ENCODE results near the gene MRPS17. TPM values are rescaled to one million over a fixed set of nuclear protein-coding genes. Genes with fewer than 3 reads are reported as not detected.
"Not testable (repeated sequence)": the region's sequence is repeated elsewhere in the genome, so short reads cannot be mapped to it uniquely, and the experiment has no call there.

Gene MRPS17
- total RNA-seq (2014; rRNA removed; shearing (Covaris generic)): 22.1 and 25.7 TPM in 2 replicates

DNA sequence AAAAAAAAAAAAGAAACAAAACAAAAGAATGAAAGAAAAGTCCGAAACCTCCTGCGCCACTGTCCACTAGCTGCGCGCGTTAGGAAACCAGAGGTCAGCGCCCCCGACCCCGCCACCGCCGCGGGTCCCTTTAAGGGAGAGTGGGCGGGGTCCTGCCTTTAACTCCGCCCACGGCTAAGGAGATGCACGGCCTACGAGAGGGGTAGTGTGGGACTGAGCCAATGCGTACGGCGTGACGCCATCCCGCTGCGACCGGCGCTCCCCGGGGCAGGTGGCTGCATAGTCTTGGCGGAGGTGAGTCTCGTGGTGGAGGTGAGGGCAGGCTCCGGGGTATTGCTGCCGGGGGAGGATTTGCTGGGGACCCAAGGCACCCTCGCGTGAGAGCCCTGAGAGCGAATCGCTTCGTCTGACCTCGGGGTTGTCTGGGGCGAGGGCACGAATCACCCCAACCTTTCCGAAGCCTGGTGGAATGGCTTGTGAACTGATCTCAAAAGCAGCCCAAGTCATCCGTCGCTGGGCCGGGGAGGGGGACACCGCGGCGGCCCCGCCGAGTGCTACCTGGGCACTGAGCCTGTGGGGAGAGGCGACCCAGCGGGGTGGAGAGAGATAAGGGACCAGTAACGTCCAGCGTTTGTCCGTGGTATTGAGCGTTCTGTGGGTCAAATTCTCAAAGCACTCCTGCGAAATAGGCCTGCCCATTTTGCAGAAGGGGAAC is at the start of gene MRPS17:
Gene MRPS17, plus strand, starts transcription at position 241 of the 715 bp plus-strand sequence. CDS start 1,319 bp downstream, outside the sequence.
- H3K4me3 ChIP-seq (ENCODE audit: insufficient read depth, low read depth, low read length): peak within 1 kb of the TSS; percentile 89
- peaks cover 13% of the 10 kb centered on the region for H3K36me3 ChIP-seq (replicated peaks; ENCODE audit: control insufficient read depth, insufficient read depth, low read length)
- peak; percentile 97 for DNase-seq
- H3K27me3 ChIP-seq (ENCODE audit: control insufficient read depth, insufficient read depth, low read length): no peaks in the 10 kb centered on the region

DNA sequence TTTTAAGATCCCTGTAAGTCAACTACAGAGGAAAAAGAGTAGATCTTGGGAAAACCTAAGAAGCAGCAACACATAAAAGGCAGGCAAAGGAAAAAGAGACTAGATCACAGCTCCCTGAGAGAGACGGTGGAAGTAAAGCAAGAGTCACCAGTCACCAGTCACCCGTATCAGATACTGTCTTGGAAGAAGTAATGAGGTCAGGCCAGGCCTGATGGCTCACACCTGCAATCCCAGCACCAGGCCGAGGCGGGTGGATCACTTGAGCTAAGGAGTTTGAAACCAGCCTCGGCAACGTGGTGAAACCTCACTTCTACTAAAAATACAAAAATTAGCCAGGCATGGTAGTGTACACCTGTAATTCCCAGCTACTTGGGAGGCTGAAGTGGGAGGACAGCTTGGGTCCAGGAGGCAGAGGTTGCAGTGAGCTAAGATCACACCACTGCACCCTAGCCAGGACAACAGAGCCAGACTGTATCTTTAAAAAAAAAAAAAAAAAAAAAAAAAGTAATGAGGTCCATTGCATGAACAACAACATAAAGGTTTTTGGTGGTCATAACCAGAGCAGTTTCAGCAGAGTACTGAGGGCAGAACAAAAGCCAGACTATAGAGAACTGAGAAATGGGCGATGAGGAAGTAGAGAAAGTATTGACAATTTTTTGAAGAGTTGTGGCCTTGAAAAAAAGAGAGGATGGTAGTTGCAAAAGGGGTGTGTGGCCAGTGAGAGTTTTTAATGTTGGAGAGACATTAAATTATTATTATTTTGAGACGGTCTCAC is 47.5 kb upstream of the MRPS17 start:
- Histone ChIP-seq H3K4me3 (ENCODE audit: insufficient read depth, low read depth, low read length) (no peak overlapping the region), H3K36me3 (replicated peaks; ENCODE audit: control insufficient read depth, insufficient read depth, low read length) (no peaks in the 10 kb centered on the region), H3K27me3 (ENCODE audit: control insufficient read depth, insufficient read depth, low read length) (no peaks in the 10 kb centered on the region)
- DNase-seq: no peak

DNA sequence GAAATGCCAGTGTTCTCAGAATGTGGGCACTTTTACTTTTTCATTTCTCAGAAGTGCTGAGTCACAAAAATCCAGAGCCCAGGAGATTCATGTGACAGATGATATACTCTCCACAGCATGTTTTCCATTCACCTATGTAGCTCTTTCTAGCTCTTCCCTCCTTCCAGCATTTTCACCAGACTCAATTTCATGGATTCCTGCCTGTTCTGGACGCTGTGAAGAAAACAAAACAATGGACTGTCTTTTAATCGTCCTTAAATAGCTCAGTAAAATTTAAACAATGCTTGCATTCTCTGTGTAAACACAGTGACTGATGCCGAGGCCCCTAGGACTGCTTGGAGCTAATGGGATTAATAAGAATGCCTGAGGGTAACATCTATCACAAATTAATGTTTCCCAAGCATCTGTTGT is 38.9 kb upstream of the MRPS17 start:
- no peaks in the 10 kb centered on the region for H3K27me3 ChIP-seq (ENCODE audit: control insufficient read depth, insufficient read depth, low read length)
- H3K4me3 ChIP-seq (ENCODE audit: insufficient read depth, low read depth, low read length): no peak overlapping the region
- no peaks in the 10 kb centered on the region for H3K36me3 ChIP-seq (replicated peaks; ENCODE audit: control insufficient read depth, insufficient read depth, low read length)
- DNase-seq: no peak

DNA sequence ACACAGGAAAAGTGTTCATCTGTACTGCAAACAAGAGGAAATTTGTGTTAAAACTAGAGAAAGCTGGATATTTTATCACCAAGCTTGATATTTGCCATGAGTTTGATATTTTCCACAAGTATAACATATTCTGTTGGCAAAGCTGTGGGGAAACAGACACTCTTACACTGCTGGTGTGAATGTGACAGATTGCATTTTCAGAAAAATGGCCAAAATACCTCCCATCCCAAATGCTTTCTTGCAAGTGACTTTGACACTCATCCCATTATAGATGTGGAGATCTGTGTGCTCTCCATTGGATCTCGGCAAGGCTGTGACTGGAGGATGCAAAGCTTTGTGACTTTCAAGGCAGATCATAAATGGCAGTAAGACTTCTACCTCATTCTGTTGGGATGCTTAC is 33.9 kb upstream of the MRPS17 start:
- Histone ChIP-seq H3K27me3 (ENCODE audit: control insufficient read depth, insufficient read depth, low read length) (no peaks in the 10 kb centered on the region), H3K4me3 (ENCODE audit: insufficient read depth, low read depth, low read length) (no peak overlapping the region), H3K36me3 (replicated peaks; ENCODE audit: control insufficient read depth, insufficient read depth, low read length) (no peaks in the 10 kb centered on the region)
- no peak for DNase-seq

DNA sequence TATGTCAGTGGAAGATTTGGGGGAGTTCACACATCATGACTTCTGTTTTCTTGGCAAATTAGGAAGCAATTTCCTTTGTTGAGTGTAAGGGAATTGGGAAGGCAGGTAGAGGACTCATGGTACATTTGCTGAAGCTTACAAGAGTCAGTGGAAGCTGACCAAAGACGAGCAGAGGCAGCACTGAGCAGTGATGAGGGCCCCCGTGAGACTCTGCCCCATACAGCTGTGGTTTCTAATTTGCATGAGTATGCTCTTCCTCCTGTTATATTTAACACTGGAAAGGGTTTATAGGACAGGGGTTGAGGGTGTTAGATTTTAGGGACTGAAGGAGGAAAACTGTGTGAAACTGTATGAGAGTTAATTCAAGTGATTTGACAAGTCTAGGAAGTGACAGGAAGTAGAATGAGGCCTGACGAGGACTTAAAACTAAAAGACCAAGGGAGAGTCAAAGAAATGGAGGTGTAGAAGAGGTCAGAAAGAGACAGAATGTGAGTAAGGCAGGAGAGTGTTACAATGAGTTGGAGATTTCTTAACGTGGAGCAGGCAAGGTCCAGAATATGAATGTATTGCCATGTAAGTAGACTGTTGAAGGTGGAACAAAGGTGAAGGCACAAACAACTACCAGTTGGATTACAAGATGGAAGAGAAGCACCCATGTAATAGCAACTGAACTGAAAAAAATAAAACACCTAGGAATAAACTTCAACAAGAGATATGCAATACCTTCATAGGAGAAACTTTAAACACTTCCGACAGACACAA is 23.5 kb upstream of the MRPS17 start:
- no peak for DNase-seq
- Histone ChIP-seq H3K4me3 (ENCODE audit: insufficient read depth, low read depth, low read length) (no peak overlapping the region), H3K36me3 (replicated peaks; ENCODE audit: control insufficient read depth, insufficient read depth, low read length) (no peaks in the 10 kb centered on the region), H3K27me3 (ENCODE audit: control insufficient read depth, insufficient read depth, low read length) (no peaks in the 10 kb centered on the region)

DNA sequence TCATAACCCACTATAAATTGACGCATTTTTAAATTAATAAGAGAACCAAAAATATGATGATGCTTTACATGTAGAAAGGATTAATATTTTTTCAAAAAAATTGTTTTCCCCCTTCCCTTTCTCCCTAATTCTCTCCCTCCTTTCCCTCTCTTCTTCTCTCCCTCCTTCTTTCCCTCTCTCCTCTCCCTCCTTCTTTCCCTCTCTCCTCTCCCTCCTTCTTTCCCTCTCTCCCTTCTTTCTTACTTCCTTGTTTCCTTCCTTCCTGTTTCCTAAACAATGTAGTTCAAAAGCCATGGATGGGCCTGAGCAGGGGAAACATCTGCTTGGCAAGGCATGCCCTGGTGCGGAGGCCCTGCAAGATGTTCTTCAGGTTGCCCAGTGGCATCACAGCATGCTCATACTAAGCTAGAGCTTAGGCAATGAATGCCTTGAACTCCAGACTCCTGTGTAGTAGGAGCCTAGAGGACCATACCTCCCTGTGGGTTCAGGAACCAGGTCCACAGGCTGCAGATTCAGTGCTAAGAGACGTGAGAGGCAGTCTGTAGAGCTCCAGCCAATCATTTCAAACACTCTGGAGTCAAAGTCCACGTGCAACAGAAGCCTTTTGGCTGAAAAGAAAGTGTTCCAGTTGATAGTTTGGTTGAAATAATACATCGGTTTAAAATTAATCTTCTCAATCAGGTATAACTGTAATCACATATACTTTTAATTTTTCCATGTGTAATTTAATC is 20.1 kb upstream of the MRPS17 start:
- Histone ChIP-seq H3K4me3 (ENCODE audit: insufficient read depth, low read depth, low read length) (no peak overlapping the region), H3K27me3 (ENCODE audit: control insufficient read depth, insufficient read depth, low read length) (no peaks in the 10 kb centered on the region), H3K36me3 (replicated peaks; ENCODE audit: control insufficient read depth, insufficient read depth, low read length) (no peaks in the 10 kb centered on the region)
- no peak for DNase-seq

- Histone ChIP-seq H3K4me3 (ENCODE audit: insufficient read depth, low read depth, low read length) (no peak overlapping the region), H3K36me3 (replicated peaks; ENCODE audit: control insufficient read depth, insufficient read depth, low read length) (no peaks in the 10 kb centered on the region), H3K27me3 (ENCODE audit: control insufficient read depth, insufficient read depth, low read length) (no peaks in the 10 kb centered on the region)
- DNase-seq: no peak
These were observed 12.1 kb upstream of the MRPS17 start for GRCh38 chr7:55939514-55940123.

DNA sequence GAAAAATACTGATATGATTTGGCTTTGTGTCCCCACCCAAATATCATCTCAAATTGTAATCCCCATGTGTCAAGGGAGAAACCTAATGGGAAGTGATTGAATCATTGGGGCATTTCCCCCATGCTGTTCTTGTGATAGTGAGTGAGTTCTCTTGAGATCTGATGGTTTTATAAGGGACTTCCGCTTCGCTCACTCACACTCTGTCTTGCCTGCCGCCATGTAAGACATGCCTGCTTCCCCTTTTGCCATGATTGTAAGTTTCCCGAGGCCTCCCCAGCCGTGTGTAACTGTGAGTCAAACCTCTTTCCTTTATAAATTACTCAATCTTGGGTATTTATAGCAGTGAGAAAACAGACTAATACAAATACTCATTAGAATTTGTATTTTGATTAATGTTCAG is 5.1 kb upstream of the MRPS17 start:
- DNase-seq: no peak
- Histone ChIP-seq H3K4me3 (ENCODE audit: insufficient read depth, low read depth, low read length) (no peak overlapping the region), H3K36me3 (replicated peaks; ENCODE audit: control insufficient read depth, insufficient read depth, low read length) (no peaks in the 10 kb centered on the region), H3K27me3 (ENCODE audit: control insufficient read depth, insufficient read depth, low read length) (no peaks in the 10 kb centered on the region)

DNA sequence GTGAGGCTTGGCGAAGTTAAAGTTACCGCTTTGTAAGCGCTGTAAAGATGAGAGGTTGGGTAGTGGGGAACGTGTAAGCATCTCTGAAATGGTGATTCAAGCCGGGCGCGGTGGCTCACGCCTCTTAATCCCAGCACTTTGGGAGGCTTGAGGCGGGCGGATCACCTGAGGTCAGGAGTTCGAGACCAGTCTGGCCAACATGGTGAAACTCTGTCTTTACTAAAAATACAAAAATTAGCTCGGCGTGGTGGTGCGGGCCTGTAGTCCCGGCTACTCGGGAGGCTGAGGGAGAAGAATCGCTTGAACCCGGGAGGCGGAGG is 635 bp downstream of the MRPS17 start:
- not testable (repeated sequence) for DNase-seq; H3K27me3 ChIP-seq (ENCODE audit: control insufficient read depth, insufficient read depth, low read length)
- Histone ChIP-seq H3K36me3 (replicated peaks; ENCODE audit: control insufficient read depth, insufficient read depth, low read length) (peaks cover 13% of the 10 kb centered on the region), H3K4me3 (ENCODE audit: insufficient read depth, low read depth, low read length) (peak overlapping the region; percentile 89)

- no peaks in the 10 kb centered on the region for H3K27me3 ChIP-seq (ENCODE audit: control insufficient read depth, insufficient read depth, low read length)
- H3K4me3 ChIP-seq (ENCODE audit: insufficient read depth, low read depth, low read length): no peak overlapping the region
- no peak for DNase-seq
- H3K36me3 ChIP-seq (replicated peaks; ENCODE audit: control insufficient read depth, insufficient read depth, low read length): peaks cover 13% of the 10 kb centered on the region
These were observed 2.2 kb downstream of the MRPS17 start for GRCh38 chr7:55953707-55954475.

DNA sequence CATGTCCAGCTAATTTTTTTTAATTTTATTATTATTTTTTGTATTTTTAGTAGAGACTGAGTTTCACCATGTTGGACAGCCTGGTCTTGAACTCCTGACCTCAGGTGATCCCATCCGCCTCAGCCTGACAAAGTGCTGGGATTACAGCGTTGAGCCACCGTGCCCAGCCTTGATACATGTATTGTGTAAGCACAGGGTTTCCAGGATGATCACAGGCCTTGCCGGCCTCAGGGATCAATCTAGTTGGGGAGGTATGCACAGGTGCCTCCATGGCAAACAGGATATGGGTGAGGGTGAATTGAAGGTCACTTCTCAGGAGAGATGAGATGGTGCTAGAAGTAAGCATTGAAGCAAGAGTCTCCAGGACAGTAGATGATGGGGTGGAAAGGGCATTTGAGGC is 5.5 kb downstream of the MRPS17 start:
- no peak for DNase-seq
- no peaks in the 10 kb centered on the region; the same call in 1 of the 2 replicates for H3K27me3 ChIP-seq (ENCODE audit: control insufficient read depth, insufficient read depth, low read length)
- H3K36me3 ChIP-seq (replicated peaks; ENCODE audit: control insufficient read depth, insufficient read depth, low read length): peaks cover 13% of the 10 kb centered on the region
- H3K4me3 ChIP-seq (ENCODE audit: insufficient read depth, low read depth, low read length): no peak overlapping the region

- H3K27me3 ChIP-seq (ENCODE audit: control insufficient read depth, insufficient read depth, low read length): peaks cover 2% of the 10 kb centered on the region
- no peak overlapping the region for H3K4me3 ChIP-seq (ENCODE audit: insufficient read depth, low read depth, low read length)
- no peaks in the 10 kb centered on the region for H3K36me3 ChIP-seq (replicated peaks; ENCODE audit: control insufficient read depth, insufficient read depth, low read length)
- no peak for DNase-seq
These were observed 10.3 kb downstream of the MRPS17 start for GRCh38 chr7:55962014-55962413.

DNA sequence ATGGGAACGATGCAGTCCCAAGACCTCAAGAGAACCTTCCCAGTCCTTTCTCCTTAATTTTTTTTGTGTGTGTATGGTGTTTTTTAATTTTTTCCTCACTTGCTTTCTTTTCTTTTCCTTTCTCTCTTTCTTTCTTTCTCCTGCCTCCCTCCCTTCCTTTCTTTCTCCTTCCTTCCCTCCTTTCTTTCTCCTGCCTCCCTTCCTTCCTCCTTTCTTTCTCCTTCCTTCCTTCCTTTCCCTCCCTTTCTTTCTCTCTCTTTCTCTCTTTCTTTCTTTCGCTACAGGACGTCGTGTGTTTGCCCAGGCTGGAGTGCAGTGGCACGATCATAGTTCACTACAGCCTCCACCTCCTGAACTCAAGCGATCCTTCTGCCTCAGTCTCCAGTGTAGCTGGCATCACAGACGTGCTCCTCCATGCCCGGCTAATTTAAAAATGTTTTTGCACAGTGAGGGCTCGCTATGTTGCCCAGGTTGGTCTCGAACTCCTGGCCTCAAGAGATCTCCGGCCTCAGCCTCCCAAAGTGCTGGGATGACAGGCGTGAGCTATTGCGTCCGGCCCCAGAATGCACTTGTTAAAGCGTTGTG is 12.0 kb downstream of the MRPS17 start:
- Histone ChIP-seq H3K27me3 (ENCODE audit: control insufficient read depth, insufficient read depth, low read length) (peaks cover 2% of the 10 kb centered on the region), H3K4me3 (ENCODE audit: insufficient read depth, low read depth, low read length) (no peak overlapping the region), H3K36me3 (replicated peaks; ENCODE audit: control insufficient read depth, insufficient read depth, low read length) (no peaks in the 10 kb centered on the region)
- DNase-seq: no peak

All from H7 (cell line).